Stimulated activated CD4-positive, alpha-beta T cell treated with anti-CD3 and anti-CD28 coated beads, Interleukin-12 subunit alpha, Interleukin-12 subunit beta, amount 100 ng/mL, for 48 hours (primary cell): ENCODE data around the gene LETM1.

Experiments used
- DNase-seq, 3 donors: peaks; one replicate each; pipeline ENCODE4 v3.0.0-alpha.2; 2020; ENCODE audit warnings: low read depth in 2 of 3, low spot score in 1 of 3

Gene LETM1

GRCh38 chr4:1856071-1856942 is at the start of gene LETM1:
Gene LETM1 (minus strand): TSS chr4:1856156. CDS start chr4:1855950, 206 bp downstream.
- peak; percentile 87 to 91 (median 89) for DNase-seq

- DNase-seq, result no peak
These were observed 48.1 kb upstream of the LETM1 start for GRCh38 chr4:1904042-1904441.

- DNase-seq, result no peak
These were observed 47.1 kb upstream of the LETM1 start for GRCh38 chr4:1903035-1903434.

GRCh38 chr4:1902243-1902642 is 46.3 kb upstream of the LETM1 start:
- DNase-seq, result no peak

- DNase-seq, result no peak
These were observed 45.2 kb upstream of the LETM1 start for GRCh38 chr4:1901127-1901526.

- no peak for DNase-seq
These were observed 44.7 kb upstream of the LETM1 start for GRCh38 chr4:1900624-1901023.

GRCh38 chr4:1900087-1900433 is 44.1 kb upstream of the LETM1 start:
- DNase-seq, result no peak

GRCh38 chr4:1899149-1900086 is 43.5 kb upstream of the LETM1 start:
- DNase-seq, result peak; percentile 53 to 73 (median 56)

GRCh38 chr4:1898681-1899080 is 42.7 kb upstream of the LETM1 start:
- no peak for DNase-seq

GRCh38 chr4:1898007-1898406 is 42.1 kb upstream of the LETM1 start:
- DNase-seq, result no peak

GRCh38 chr4:1896658-1896991 is 40.7 kb upstream of the LETM1 start:
- no peak for DNase-seq

- no peak for DNase-seq
These were observed 40.2 kb upstream of the LETM1 start for GRCh38 chr4:1895971-1896657.

GRCh38 chr4:1890979-1891570 is 35.1 kb upstream of the LETM1 start:
- no peak for DNase-seq

GRCh38 chr4:1887052-1887451 is 31.1 kb upstream of the LETM1 start:
- no peak for DNase-seq

GRCh38 chr4:1885414-1885813 is 29.5 kb upstream of the LETM1 start:
- DNase-seq, result no peak

- no peak for DNase-seq
These were observed 27.6 kb upstream of the LETM1 start for GRCh38 chr4:1883583-1883982.

- no peak for DNase-seq
These were observed 26.9 kb upstream of the LETM1 start for GRCh38 chr4:1882850-1883271.

- no peak for DNase-seq
These were observed 24.4 kb upstream of the LETM1 start for GRCh38 chr4:1880332-1880731.

- no peak for DNase-seq
These were observed 23.5 kb upstream of the LETM1 start for GRCh38 chr4:1879485-1879884.

- no peak for DNase-seq
These were observed 18.2 kb upstream of the LETM1 start for GRCh38 chr4:1874201-1874600.

GRCh38 chr4:1873776-1874175 is 17.8 kb upstream of the LETM1 start:
- no peak for DNase-seq
